ENCODE data around the gene FLYWCH2.

The FLYWCH2 gene

DNA sequence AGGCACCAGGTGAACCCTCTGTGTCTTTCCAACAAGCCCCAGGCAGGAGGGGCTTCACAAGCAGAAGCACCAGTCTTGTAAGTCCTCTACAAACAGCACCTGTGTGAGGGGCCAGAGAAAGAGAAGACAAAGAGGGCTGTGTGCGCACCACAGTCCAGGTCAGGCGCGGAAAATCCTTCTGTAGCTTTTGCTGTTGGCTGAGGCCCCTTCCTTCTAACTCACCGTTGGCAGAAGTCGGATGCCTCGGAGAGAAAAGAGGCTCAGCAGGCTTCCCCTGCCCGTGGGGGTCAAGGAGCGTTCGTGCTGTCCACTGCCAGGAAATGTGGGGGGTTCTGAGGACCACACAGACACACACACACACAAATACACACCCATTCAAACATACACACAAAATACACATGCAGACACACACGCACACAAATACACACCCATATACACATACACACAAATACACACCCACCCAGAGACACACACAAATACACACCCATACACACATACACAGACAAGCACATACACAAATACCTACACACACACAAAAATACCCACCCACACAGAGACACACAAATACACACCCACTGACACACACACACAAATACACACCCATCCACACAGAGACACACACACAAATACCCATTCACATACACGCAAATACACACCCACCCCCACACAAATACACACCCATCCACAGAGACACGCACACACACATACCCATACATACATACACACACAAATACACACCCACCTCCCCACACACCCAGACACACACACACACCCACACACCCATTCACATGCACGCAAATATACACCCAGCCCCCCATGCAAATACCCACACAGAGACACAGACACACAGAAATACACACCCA lies 46.1 kb upstream of the FLYWCH2 start:
- ChIA-PET CTCF (no interaction called here), POLR2A (no interaction called here)
- no peak for DNase-seq (ENCODE audit: extremely low spot score)

DNA sequence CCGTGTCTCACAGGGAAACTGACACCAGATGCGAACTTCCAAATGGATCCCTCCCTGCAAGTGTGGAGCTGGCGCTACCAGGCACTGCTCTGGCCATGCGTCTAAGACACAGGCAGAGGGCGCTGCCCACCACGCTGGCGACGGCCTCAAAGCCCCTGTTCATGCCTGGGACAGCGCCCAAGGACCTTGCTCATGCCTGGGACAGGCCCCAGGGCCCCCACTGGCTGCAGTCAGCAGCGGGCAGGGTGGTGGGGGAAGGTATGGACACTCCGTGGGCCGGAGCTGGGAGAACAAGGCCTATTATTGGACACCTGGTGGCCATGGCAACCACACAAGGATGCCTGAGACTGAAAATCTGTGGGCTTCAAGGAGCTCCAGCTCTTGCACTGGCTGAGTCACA lies 44.1 kb upstream of the FLYWCH2 start:
- CTCF ChIA-PET = interaction anchor here (0.6 to 2.3 kb wide), 12 partner anchors 9 to 88 kb away, joined by 3 to 17 read pairs (median 5); partner anchors contain the start of genes FLYWCH1 and ZG16B
- POLR2A ChIA-PET = interaction anchor here (0.9 to 2.6 kb wide), 4 partner anchors 29 to 67 kb away, joined by 4 to 30 read pairs (median 5); partner anchors contain the start of gene FLYWCH2
- no peak for TF ChIP-seq FOXM1 (IDR thresholded peaks at IDR 0.05; ENCODE audit: borderline replicate concordance)
- no peak for TF ChIP-seq ARNT (IDR thresholded peaks at IDR 0.05)
- no peak for TF ChIP-seq BHLHE40 (IDR thresholded peaks at IDR 0.05; ENCODE audit: borderline replicate concordance)
- no peak for TF ChIP-seq CTBP1 (IDR thresholded peaks at IDR 0.05; ENCODE audit: borderline replicate concordance)
- TF ChIP-seq ELF4 (IDR thresholded peaks at IDR 0.05) = no peak
- peak; percentile 75 for DNase-seq (ENCODE audit: extremely low spot score)

More for the DNA sequence above, 46.1 kb upstream of the FLYWCH2 start:
- TF ChIP-seq LEF1 (IDR thresholded peaks at IDR 0.05; ENCODE audit: borderline replicate concordance) (no peak), L3MBTL2 (conservative IDR thresholded peaks at IDR 0.05) (no peak), SUZ12 (IDR thresholded peaks at IDR 0.05) (no peak), FOXA1 (IDR thresholded peaks at IDR 0.05) (no peak), FOXM1 (IDR thresholded peaks at IDR 0.05; ENCODE audit: borderline replicate concordance) (no peak), HDGF (IDR thresholded peaks at IDR 0.05; ENCODE audit: borderline replicate concordance) (no peak)

DNA sequence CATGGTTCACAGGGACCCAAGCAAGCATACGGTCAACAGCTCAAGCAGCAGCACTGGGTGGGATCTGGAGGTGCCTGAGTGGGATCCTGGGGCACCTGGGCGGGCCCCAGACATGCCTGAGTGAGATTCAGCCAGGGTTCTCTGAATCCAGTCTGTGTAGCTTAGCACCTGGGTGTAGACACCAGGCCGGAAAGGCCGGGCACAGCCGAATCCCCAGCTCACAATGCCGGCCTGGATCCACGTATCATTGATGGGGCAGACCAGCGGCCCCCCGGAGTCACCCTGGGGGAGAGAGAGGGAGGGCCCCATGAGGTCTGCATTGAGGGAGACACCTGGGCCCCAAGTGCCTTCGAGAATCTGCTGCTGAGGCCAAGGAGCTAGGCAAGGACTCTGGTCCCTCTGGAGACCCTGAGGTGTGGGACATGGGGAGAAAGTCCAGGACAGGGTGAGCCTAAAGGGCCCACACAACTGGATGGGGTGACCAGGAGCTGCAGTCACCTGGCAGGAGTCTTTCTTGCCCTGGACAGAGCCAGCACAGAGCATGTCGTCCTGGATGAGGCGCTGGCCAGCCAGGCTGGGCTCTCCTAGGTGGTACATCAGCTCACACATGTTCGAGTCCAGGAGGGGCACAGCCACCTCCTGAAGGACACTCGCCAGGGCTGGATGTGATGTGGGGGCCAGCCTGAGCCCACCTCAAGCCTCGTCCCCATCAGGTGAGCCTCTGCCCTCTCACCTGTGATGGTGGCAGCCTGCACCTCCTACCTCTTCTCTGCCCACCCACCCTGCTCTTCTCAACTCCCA lies 43.2 kb upstream of the FLYWCH2 start:
- ChIA-PET POLR2A (interaction anchor here (0.9 to 2.6 kb wide), 5 partner anchors 15 to 66 kb away, joined by 3 to 30 read pairs (median 5); partner anchors contain the start of gene FLYWCH2), CTCF (interaction anchor here (0.6 to 2.3 kb wide), 12 partner anchors 10 to 87 kb away, joined by 3 to 17 read pairs (median 5); partner anchors contain the start of genes FLYWCH1 and ZG16B)
- TF ChIP-seq ELF4 (IDR thresholded peaks at IDR 0.05) = no peak
- no peak for TF ChIP-seq ZNF384 (IDR thresholded peaks at IDR 0.05)
- no peak for TF ChIP-seq BHLHE40 (IDR thresholded peaks at IDR 0.05; ENCODE audit: borderline replicate concordance)
- TF ChIP-seq, protein P1, sequence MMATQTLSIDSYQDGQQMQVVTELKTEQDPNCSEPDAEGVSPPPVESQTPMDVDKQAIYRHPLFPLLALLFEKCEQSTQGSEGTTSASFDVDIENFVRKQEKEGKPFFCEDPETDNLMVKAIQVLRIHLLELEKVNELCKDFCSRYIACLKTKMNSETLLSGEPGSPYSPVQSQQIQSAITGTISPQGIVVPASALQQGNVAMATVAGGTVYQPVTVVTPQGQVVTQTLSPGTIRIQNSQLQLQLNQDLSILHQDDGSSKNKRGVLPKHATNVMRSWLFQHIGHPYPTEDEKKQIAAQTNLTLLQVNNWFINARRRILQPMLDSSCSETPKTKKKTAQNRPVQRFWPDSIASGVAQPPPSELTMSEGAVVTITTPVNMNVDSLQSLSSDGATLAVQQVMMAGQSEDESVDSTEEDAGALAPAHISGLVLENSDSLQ (IDR thresholded peaks at IDR 0.05) = no peak
- TF ChIP-seq ARNT (IDR thresholded peaks at IDR 0.05) = no peak
- no peak for TF ChIP-seq NFRKB (IDR thresholded peaks at IDR 0.05)
- no peak for TF ChIP-seq LEF1 (IDR thresholded peaks at IDR 0.05; ENCODE audit: borderline replicate concordance)
- no peak for TF ChIP-seq SP1 (IDR thresholded peaks at IDR 0.05)
- TF ChIP-seq L3MBTL2 (conservative IDR thresholded peaks at IDR 0.05) = no peak
- TF ChIP-seq FOXM1 (IDR thresholded peaks at IDR 0.05; ENCODE audit: borderline replicate concordance) = no peak
- no peak for TF ChIP-seq FOXA1 (IDR thresholded peaks at IDR 0.05)
- no peak for TF ChIP-seq SUZ12 (IDR thresholded peaks at IDR 0.05)
- no peak for TF ChIP-seq FOXK2 (IDR thresholded peaks at IDR 0.05)
- no peak for TF ChIP-seq CTBP1 (IDR thresholded peaks at IDR 0.05; ENCODE audit: borderline replicate concordance)
- no peak for TF ChIP-seq HDGF (IDR thresholded peaks at IDR 0.05; ENCODE audit: borderline replicate concordance)
- no peak for TF ChIP-seq TARDBP (IDR thresholded peaks at IDR 0.05)
- DNase-seq (ENCODE audit: extremely low spot score) = no peak

DNA sequence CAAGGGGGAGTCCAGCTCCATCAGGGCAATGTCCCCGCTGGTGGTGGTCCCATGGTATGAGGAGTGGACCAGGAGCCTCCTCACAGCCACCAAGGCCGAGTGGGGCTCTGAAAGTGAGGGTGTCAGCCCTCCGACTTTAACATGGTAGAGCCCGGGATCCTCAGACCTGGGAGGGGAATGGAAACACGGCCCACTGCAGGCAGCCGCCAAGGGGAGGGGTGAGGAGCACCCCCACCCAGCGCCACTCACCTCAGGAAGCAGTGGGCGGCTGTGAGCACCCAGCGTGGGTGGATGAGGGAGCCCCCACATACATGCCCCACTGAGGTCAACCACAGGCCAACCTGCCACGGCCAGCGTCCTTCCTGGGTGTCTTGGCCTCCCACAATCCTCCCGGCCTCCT lies 42.1 kb upstream of the FLYWCH2 start:
- no peak for DNase-seq (ENCODE audit: extremely low spot score)
- CTCF ChIA-PET = no interaction called here
- POLR2A ChIA-PET = no interaction called here
- TF ChIP-seq L3MBTL2 (conservative IDR thresholded peaks at IDR 0.05) (no peak), SP1 (IDR thresholded peaks at IDR 0.05) (no peak), ARNT (IDR thresholded peaks at IDR 0.05) (no peak), ZNF384 (IDR thresholded peaks at IDR 0.05) (no peak), BHLHE40 (IDR thresholded peaks at IDR 0.05; ENCODE audit: borderline replicate concordance) (no peak), HDGF (IDR thresholded peaks at IDR 0.05; ENCODE audit: borderline replicate concordance) (no peak), FOXM1 (IDR thresholded peaks at IDR 0.05; ENCODE audit: borderline replicate concordance) (no peak), LEF1 (IDR thresholded peaks at IDR 0.05; ENCODE audit: borderline replicate concordance) (no peak), FOXA1 (IDR thresholded peaks at IDR 0.05) (no peak), NFRKB (IDR thresholded peaks at IDR 0.05) (no peak), ELF4 (IDR thresholded peaks at IDR 0.05) (no peak), TARDBP (IDR thresholded peaks at IDR 0.05) (no peak), FOXK2 (IDR thresholded peaks at IDR 0.05) (no peak), SUZ12 (IDR thresholded peaks at IDR 0.05) (no peak)
- TF ChIP-seq, protein P1 (IDR thresholded peaks at IDR 0.05) = no peak

DNA sequence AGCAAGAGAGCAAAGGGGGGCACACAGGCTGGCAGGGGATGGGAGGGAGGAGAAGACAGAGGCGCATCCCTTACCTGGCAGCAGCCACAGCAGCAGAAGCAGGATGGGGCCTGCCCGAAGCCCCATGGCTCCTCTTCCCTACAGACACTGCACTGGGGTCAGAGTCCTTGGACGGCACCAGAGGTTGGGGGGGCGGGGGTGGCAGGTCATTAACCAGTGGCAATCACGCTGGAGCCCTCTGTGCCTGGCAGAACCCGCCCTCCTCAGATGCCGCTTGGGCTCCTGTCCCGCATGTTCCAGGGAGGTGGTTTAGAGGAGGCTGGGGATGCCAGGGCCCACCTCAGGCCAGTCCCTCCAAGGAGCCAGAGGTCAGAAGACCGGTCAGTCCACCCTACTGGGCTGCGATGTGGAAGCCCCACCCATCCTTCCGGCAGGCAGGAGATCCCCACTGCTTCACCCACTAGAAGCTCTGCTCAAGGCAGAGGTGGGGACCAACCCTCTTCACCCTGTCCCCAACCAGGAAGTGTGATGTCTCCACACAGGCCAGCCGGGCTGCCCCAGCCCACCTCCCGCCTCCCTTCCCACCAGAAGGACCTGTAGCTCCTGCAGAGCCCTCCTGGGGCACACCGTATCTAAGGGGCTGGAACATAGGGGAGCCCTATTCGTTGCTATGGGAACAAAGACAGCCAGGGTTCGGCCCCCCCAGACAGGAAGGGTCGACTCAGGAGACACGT lies 41.2 kb upstream of the FLYWCH2 start:
- ChIA-PET POLR2A (interaction anchor here (0.6 to 2.0 kb wide), 2 partner anchors 26 to 63 kb away, joined by 3 to 8 read pairs; no protein-coding TSS in a partner anchor), CTCF (interaction anchor here (0.6 kb wide), 2 partner anchors 47 to 74 kb away, joined by 3 to 4 read pairs; no protein-coding TSS in a partner anchor)
- DNase-seq (ENCODE audit: extremely low spot score) = no peak
- TF ChIP-seq, protein P1 (IDR thresholded peaks at IDR 0.05) = no peak
- no peak for TF ChIP-seq BHLHE40 (IDR thresholded peaks at IDR 0.05; ENCODE audit: borderline replicate concordance)
- TF ChIP-seq NFRKB (IDR thresholded peaks at IDR 0.05) = no peak
- no peak for TF ChIP-seq TARDBP (IDR thresholded peaks at IDR 0.05)
- no peak for TF ChIP-seq ZNF384 (IDR thresholded peaks at IDR 0.05)
- no peak for TF ChIP-seq ARNT (IDR thresholded peaks at IDR 0.05)
- TF ChIP-seq FOXM1 (IDR thresholded peaks at IDR 0.05; ENCODE audit: borderline replicate concordance) = no peak
- TF ChIP-seq LEF1 (IDR thresholded peaks at IDR 0.05; ENCODE audit: borderline replicate concordance) = no peak
- no peak for TF ChIP-seq ELF4 (IDR thresholded peaks at IDR 0.05)
- no peak for TF ChIP-seq FOXA1 (IDR thresholded peaks at IDR 0.05)
- no peak for TF ChIP-seq SP1 (IDR thresholded peaks at IDR 0.05)

Data from HEK293T (cell line).